Keratinocyte (primary cell): Measurements from ENCODE around the gene MIGA2. TPM values are rescaled to one million over a fixed set of nuclear protein-coding genes. Genes with fewer than 3 reads are reported as not detected.

Source experiments
- DNase-seq: peaks from one replicate; pipeline ENCODE4 v3.0.0-alpha.2; 2011; ENCODE audit warnings: low read depth, missing footprints, low spot score
- FAIRE-seq: peaks from 2 replicates; lab custom pipeline; 2011; peaks lifted over from hg19 to GRCh38; lab: Jason Lieb, UNC
- H2AFZ ChIP-seq: 2 replicates; pipeline ENCODE4 v1.6.0; 2012; ENCODE audit warnings: low read length, control low read depth, inconsistent platforms; ENCODE audit not compliant: control insufficient read depth
- H3K27ac ChIP-seq: 2 replicates; pipeline ENCODE4 v1.5.1; 2011; ENCODE audit warnings: low read length; ENCODE audit not compliant: control insufficient read depth, insufficient read depth
- H3K27me3 ChIP-seq: 3 replicates; pipeline ENCODE4 v1.6.0; 2011; ENCODE audit warnings: low read length; ENCODE audit not compliant: control insufficient read depth, insufficient read depth; ENCODE audit errors: extremely low read depth
- H3K36me3 ChIP-seq, 2 experiments: 2 replicates in 1 of 2; 3 replicates in 1 of 2; pipeline ENCODE4 v1.5.1; 2011; ENCODE audit warnings: low read length in 2 of 2, mild to moderate bottlenecking in 1 of 2; ENCODE audit not compliant: control insufficient read depth in 2 of 2, insufficient read depth in 2 of 2; ENCODE audit errors: extremely low read depth in 1 of 2
- H3K4me1 ChIP-seq: 3 replicates; pipeline ENCODE4 v1.5.1; 2011; ENCODE audit warnings: low read length; ENCODE audit not compliant: control insufficient read depth, insufficient read depth; ENCODE audit errors: extremely low read depth
- H3K4me2 ChIP-seq: 3 replicates; pipeline ENCODE4 v1.6.0; 2011; ENCODE audit warnings: low read depth, low read length; ENCODE audit not compliant: control insufficient read depth, insufficient read depth; ENCODE audit errors: extremely low read depth
- H3K4me3 ChIP-seq, 3 experiments: fragments of 200-600 bp in 1 of 3; sonication (generic) in 1 of 3; 2 replicates in 2 of 3; 3 replicates in 1 of 3; pipeline ENCODE4 v1.5.1; 2011 to 2016; ENCODE audit warnings: low read length in 3 of 3, mild to moderate bottlenecking in 3 of 3, control low read depth in 2 of 3, inconsistent platforms in 1 of 3, low read depth in 1 of 3, mixed read lengths in 1 of 3, mixed run types in 1 of 3, moderate library complexity in 1 of 3; ENCODE audit not compliant: control insufficient read depth in 2 of 3, insufficient read depth in 2 of 3; ENCODE audit errors: extremely low read depth in 1 of 3
- H3K79me2 ChIP-seq: 2 replicates; pipeline ENCODE4 v1.6.0; 2012; ENCODE audit warnings: low read length; ENCODE audit not compliant: control insufficient read depth, insufficient read depth
- H3K9ac ChIP-seq: 3 replicates; pipeline ENCODE4 v1.6.0; 2011; ENCODE audit warnings: low read length; ENCODE audit not compliant: control insufficient read depth, insufficient read depth; ENCODE audit errors: extremely low read depth
- H3K9me1 ChIP-seq: 3 replicates; pipeline ENCODE4 v1.6.0; 2011; ENCODE audit warnings: low read length; ENCODE audit not compliant: control insufficient read depth, insufficient read depth; ENCODE audit errors: extremely low read depth
- H3K9me3 ChIP-seq: 2 replicates; pipeline ENCODE4 v1.5.1; 2012; ENCODE audit warnings: low read depth, low read length; ENCODE audit not compliant: control insufficient read depth
- H4K20me1 ChIP-seq: 3 replicates; pipeline ENCODE4 v1.6.0; 2011; ENCODE audit warnings: low read length; ENCODE audit not compliant: control insufficient read depth, insufficient read depth; ENCODE audit errors: extremely low read depth
- EZH2 ChIP-seq: IDR thresholded peaks from one replicate; pipeline ENCODE4 v1.6.1; 2012; ENCODE audit warnings: inconsistent platforms, mild to moderate bottlenecking, low read length, moderate library complexity
- dilution Hi-C: fragments of 300-500 bp; cut with MboI; formaldehyde crosslinking; loops from one replicate; pipeline ENCODE4 v1.7.0; 2020; ENCODE audit warnings: low sequenced_read_pairs; ENCODE audit not compliant: extremely low pct_ligation_motif_present
- polyA plus RNA-seq, 5 experiments: library from polyadenylated mRNA; depleted of rRNA in 3 of 5; stranded (reverse) in 3 of 5; stranded (forward) in 1 of 5; unstranded in 1 of 5; fragments of >200 nt; gene quantifications; 1 replicate in 1 of 5; 2 replicates in 3 of 5; 3 replicates in 1 of 5; pipeline versions ENCODE4 v1.2.1 to v1.2.3, GENCODE V29; 2011 to 2012; ENCODE audit warnings: missing spikeins in 2 of 5, low read depth in 1 of 5, low replicate concordance in 1 of 5
- TF ChIP-seq, protein P1 (sequence below), 3 experiments: IDR thresholded peaks in 1 of 3; conservative IDR thresholded peaks in 1 of 3; optimal IDR thresholded peaks in 1 of 3; 2 replicates in 2 of 3; 3 replicates in 1 of 3; pipeline versions ENCODE3 to v1.5.1; 2011; ENCODE audit warnings: low read length in 3 of 3, mild to moderate bottlenecking in 3 of 3, moderate library complexity in 2 of 3, control low read depth in 1 of 3, inconsistent platforms in 1 of 3; ENCODE audit not compliant: insufficient read depth in 2 of 3; ENCODE audit errors: extremely low read depth in 1 of 3

MIGA2 gene
- polyA plus RNA-seq, 1 donor (not counting 4 experiments of a cell fraction or from before 2014, with no cell fraction given): 8.5 TPM

DNA sequence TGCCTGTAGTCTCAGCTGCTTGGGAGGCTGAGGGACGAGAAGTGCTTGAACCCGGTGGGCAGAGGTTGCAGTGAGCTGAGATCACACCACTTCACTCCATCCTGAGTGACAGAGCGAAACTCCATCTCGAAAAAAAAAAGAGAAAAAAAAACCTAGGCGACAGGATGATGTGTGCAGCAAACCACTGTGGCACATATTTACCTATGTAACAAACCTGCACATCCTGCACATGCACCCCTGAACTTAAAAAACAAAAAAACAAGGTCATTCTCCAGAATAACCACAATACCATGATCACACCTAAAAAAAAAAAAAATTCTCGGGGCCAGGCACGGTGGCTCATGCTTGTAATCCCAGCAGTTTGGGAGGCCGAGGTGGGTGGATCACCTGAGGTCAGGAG, 37.0 kb downstream of the MIGA2 start:
- Histone ChIP-seq H3K9ac (no peak overlapping the region), H3K27ac (no peak overlapping the region), H3K79me2 (no peaks in the 10 kb centered on the region), H3K4me2 (no peak overlapping the region), H3K4me3 (no peak overlapping the region), H3K36me3 (peaks cover 2 to 9% of the 10 kb centered on the region in 2 experiments), H3K9me1 (no peaks in the 10 kb centered on the region), H3K9me3 (no peaks in the 10 kb centered on the region), H4K20me1 (no peaks in the 10 kb centered on the region), H2AFZ (no peak overlapping the region), H3K4me1 (no peaks in the 10 kb centered on the region), H3K27me3 (no peaks in the 10 kb centered on the region)
- TF ChIP-seq, protein P1, sequence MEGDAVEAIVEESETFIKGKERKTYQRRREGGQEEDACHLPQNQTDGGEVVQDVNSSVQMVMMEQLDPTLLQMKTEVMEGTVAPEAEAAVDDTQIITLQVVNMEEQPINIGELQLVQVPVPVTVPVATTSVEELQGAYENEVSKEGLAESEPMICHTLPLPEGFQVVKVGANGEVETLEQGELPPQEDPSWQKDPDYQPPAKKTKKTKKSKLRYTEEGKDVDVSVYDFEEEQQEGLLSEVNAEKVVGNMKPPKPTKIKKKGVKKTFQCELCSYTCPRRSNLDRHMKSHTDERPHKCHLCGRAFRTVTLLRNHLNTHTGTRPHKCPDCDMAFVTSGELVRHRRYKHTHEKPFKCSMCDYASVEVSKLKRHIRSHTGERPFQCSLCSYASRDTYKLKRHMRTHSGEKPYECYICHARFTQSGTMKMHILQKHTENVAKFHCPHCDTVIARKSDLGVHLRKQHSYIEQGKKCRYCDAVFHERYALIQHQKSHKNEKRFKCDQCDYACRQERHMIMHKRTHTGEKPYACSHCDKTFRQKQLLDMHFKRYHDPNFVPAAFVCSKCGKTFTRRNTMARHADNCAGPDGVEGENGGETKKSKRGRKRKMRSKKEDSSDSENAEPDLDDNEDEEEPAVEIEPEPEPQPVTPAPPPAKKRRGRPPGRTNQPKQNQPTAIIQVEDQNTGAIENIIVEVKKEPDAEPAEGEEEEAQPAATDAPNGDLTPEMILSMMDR (optimal IDR thresholded peaks at IDR 0.05 in 1 of 3, IDR thresholded peaks at IDR 0.05 in 1 of 3, conservative IDR thresholded peaks at IDR 0.05 in 1 of 3; ENCODE audit: extremely low read depth in 1 of 3, insufficient read depth in 2 of 3, low read length in 3 of 3): no peak
- TF ChIP-seq EZH2: no peak
- DNase-seq: no peak
- FAIRE-seq: no peak
- dilution Hi-C loops: no loop called here

DNA sequence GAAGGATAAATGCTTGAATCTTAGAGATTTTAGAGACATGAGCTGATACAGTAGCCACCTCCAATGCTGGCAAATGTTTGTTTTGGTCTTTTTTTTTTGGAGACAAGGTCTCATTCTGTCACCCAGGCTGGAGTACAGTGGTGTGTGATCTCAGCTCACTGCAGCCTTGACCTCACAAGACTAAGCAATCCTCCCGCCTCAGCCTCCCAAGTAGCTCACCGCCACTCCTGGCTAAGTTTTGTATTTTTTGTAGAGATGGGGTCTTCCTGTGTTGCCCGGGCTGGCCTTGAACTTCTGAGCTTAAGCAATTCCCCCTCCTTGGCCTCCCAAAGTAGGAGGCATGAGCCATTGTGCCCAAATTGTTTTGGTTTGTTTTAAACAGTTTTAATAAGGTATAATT, 37.7 kb downstream of the MIGA2 start:
- Histone ChIP-seq H3K4me1 (no peaks in the 10 kb centered on the region), H4K20me1 (no peaks in the 10 kb centered on the region), H3K4me3 (no peak overlapping the region), H3K9me1 (no peaks in the 10 kb centered on the region), H3K9ac (no peak overlapping the region), H3K36me3 (peaks cover 0 to 7% of the 10 kb centered on the region in 2 experiments), H3K79me2 (no peaks in the 10 kb centered on the region), H2AFZ (no peak overlapping the region), H3K27me3 (no peaks in the 10 kb centered on the region), H3K4me2 (no peak overlapping the region), H3K9me3 (no peaks in the 10 kb centered on the region), H3K27ac (no peak overlapping the region)
- FAIRE-seq: no peak
- dilution Hi-C loops: no loop called here
- TF ChIP-seq, protein P1 (optimal IDR thresholded peaks at IDR 0.05 in 1 of 3, IDR thresholded peaks at IDR 0.05 in 1 of 3, conservative IDR thresholded peaks at IDR 0.05 in 1 of 3; ENCODE audit: extremely low read depth in 1 of 3, insufficient read depth in 2 of 3, low read length in 3 of 3): no peak
- no peak for TF ChIP-seq EZH2
- no peak for DNase-seq
